Ishikawa (cell line): ENCODE data around the gene CLTC.

Source experiments
- CEBPB ChIP-seq: IDR thresholded peaks from 2 replicates; pipeline ENCODE4 v1.6.1; 2012
- CREB1 ChIP-seq: IDR thresholded peaks from 2 replicates; pipeline ENCODE4 v1.6.1; 2012; ENCODE audit warnings: low read depth
- EGR1 ChIP-seq: IDR thresholded peaks from 2 replicates; pipeline ENCODE4 v1.6.1; 2012
- EP300 ChIP-seq: IDR thresholded peaks from 2 replicates; pipeline ENCODE4 v1.6.1; 2012; ENCODE audit warnings: borderline replicate concordance
- FOXM1 ChIP-seq: IDR thresholded peaks from 2 replicates; pipeline ENCODE4 v1.6.1; 2012; ENCODE audit warnings: low read depth, borderline replicate concordance
- NFIC ChIP-seq: IDR thresholded peaks from 2 replicates; pipeline ENCODE4 v1.6.1; 2012
- RAD21 ChIP-seq: IDR thresholded peaks from 2 replicates; pipeline ENCODE4 v1.6.1; 2012; ENCODE audit warnings: low read depth
- TAF1 ChIP-seq: IDR thresholded peaks from 2 replicates; pipeline ENCODE4 v1.6.1; 2012; ENCODE audit warnings: low read depth, mild to moderate bottlenecking
- TCF12 ChIP-seq: IDR thresholded peaks from 2 replicates; pipeline ENCODE4 v1.6.1; 2012; ENCODE audit warnings: low read depth
- TEAD4 ChIP-seq: IDR thresholded peaks from 2 replicates; pipeline ENCODE4 v1.6.1; 2012
- YY1 ChIP-seq: IDR thresholded peaks from 2 replicates; pipeline ENCODE4 v1.6.1; 2012; ENCODE audit warnings: low read depth
- ZBTB7A ChIP-seq: IDR thresholded peaks from 2 replicates; pipeline ENCODE4 v1.6.1; 2012; ENCODE audit warnings: low read depth
- TF ChIP-seq, protein P1 (sequence below): IDR thresholded peaks from 2 replicates; pipeline ENCODE4 v1.6.1; 2012
- TF ChIP-seq, protein P2 (sequence below): IDR thresholded peaks from 2 replicates; pipeline ENCODE4 v1.6.1; 2012; ENCODE audit warnings: low read depth, mild to moderate bottlenecking
- TF ChIP-seq, protein P3 (sequence below): IDR thresholded peaks from 2 replicates; pipeline ENCODE4 v1.6.1; 2012

Gene CLTC

DNA sequence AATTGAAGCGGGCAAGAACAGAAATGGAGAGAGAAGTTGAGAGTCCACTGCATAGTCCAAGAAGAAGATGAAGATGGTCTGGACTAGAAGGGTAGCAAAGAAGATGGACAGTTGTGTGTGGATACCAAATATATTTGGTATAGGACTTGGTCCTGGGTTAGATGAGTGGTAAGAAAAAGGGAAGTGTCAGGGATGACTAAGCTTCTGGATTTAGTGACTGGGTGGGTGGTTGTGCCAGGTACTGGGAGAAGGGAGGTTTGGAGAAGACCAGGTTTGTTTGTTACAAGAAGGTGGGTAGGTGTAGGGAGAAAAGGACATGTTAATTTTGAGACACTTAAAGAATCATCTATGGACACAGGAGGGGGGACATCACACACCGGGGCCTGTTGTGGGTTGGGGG, 93.2 kb downstream of the CLTC start:
- no peak for TF ChIP-seq EGR1
- no peak for TF ChIP-seq CREB1
- TF ChIP-seq ZBTB7A, result no peak
- TF ChIP-seq RAD21, result no peak
- TF ChIP-seq TCF12, result no peak
- TF ChIP-seq TAF1, result no peak
- no peak for TF ChIP-seq EP300
- no peak for TF ChIP-seq NFIC
- TF ChIP-seq, protein P1, sequence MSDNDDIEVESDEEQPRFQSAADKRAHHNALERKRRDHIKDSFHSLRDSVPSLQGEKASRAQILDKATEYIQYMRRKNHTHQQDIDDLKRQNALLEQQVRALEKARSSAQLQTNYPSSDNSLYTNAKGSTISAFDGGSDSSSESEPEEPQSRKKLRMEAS, result no peak
- TF ChIP-seq FOXM1, result no peak
- TF ChIP-seq, protein P2, sequence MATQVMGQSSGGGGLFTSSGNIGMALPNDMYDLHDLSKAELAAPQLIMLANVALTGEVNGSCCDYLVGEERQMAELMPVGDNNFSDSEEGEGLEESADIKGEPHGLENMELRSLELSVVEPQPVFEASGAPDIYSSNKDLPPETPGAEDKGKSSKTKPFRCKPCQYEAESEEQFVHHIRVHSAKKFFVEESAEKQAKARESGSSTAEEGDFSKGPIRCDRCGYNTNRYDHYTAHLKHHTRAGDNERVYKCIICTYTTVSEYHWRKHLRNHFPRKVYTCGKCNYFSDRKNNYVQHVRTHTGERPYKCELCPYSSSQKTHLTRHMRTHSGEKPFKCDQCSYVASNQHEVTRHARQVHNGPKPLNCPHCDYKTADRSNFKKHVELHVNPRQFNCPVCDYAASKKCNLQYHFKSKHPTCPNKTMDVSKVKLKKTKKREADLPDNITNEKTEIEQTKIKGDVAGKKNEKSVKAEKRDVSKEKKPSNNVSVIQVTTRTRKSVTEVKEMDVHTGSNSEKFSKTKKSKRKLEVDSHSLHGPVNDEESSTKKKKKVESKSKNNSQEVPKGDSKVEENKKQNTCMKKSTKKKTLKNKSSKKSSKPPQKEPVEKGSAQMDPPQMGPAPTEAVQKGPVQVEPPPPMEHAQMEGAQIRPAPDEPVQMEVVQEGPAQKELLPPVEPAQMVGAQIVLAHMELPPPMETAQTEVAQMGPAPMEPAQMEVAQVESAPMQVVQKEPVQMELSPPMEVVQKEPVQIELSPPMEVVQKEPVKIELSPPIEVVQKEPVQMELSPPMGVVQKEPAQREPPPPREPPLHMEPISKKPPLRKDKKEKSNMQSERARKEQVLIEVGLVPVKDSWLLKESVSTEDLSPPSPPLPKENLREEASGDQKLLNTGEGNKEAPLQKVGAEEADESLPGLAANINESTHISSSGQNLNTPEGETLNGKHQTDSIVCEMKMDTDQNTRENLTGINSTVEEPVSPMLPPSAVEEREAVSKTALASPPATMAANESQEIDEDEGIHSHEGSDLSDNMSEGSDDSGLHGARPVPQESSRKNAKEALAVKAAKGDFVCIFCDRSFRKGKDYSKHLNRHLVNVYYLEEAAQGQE, result no peak
- TF ChIP-seq TEAD4, result no peak
- no peak for TF ChIP-seq YY1
- no peak for TF ChIP-seq CEBPB
- TF ChIP-seq, protein P3, sequence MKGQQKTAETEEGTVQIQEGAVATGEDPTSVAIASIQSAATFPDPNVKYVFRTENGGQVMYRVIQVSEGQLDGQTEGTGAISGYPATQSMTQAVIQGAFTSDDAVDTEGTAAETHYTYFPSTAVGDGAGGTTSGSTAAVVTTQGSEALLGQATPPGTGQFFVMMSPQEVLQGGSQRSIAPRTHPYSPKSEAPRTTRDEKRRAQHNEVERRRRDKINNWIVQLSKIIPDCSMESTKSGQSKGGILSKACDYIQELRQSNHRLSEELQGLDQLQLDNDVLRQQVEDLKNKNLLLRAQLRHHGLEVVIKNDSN, result no peak

DNA sequence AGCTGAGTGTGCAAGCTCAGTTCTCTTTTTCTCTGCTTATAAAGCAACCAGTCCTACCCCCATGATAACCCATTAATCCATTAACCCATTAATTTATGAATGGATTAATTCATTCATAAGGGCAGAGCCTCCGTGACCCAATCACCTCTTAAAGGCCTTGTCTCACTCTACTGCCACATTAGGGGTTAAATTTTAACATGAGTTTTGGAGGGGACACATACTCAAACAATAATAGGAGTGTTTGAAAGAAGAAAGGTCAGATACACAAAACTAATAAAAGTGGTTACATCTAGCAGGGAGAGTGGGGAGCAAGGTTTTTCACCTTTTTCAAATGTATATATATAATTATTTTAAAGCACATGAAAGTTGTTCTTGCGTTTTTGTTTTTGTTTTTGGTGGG, 94.6 kb downstream of the CLTC start:
- no peak for TF ChIP-seq RAD21
- no peak for TF ChIP-seq ZBTB7A
- TF ChIP-seq TCF12, result no peak
- no peak for TF ChIP-seq CREB1
- TF ChIP-seq, protein P2, result no peak
- TF ChIP-seq, protein P1, result no peak
- no peak for TF ChIP-seq FOXM1
- TF ChIP-seq, protein P3, result no peak

DNA sequence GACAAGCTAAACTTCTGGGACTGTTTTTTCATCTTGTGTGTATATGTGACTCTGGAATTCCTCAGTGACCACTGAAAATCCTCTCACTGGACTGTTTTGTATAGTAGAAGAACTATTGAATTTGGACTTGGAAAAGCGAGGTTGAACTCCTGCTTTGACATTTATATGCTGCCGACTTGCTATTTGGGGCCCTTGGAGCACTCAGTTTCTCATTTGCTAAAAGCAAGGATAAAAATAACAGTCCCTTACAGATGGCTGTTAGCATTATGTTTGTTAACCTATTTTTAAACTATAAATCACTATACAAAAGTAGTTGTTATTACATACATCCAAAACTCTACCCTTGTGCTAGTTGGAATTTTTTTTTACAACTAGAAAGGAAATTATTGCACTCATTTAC, 96.7 kb downstream of the CLTC start:
- no peak for TF ChIP-seq EGR1
- no peak for TF ChIP-seq YY1
- TF ChIP-seq, protein P1, result no peak
- no peak for TF ChIP-seq FOXM1
- no peak for TF ChIP-seq ZBTB7A
- TF ChIP-seq TEAD4, result no peak
- no peak for TF ChIP-seq CREB1
- TF ChIP-seq, protein P3, result no peak

DNA sequence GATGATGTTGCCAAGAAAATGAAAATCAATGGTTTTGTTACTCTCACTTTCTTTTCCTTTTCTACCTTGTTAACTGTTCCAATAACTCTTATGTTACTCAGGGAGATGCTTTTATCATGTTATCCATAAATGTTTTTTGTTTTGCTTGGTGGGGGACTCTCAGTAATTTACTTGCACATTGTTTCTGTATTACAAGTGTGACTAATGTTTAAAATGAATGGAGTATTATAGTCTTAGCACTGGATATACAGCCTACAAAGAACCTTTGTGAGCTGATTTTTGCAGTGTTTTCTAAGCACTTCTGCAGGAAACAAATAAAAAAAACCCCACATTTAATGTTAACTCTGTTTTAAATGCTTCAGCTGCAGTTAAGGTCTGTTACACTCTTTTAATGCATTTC, 99.8 kb downstream of the CLTC start:
- TF ChIP-seq CREB1 (no peak), NFIC (no peak), EGR1 (no peak), TEAD4 (no peak), RAD21 (no peak), TCF12 (no peak), TAF1 (no peak), CEBPB (no peak), EP300 (no peak), FOXM1 (no peak), ZBTB7A (no peak), YY1 (no peak)
- TF ChIP-seq, protein P3, result no peak
- TF ChIP-seq, protein P2, result no peak
- TF ChIP-seq, protein P1, result no peak
